Stomach (tissue), 9 donors: ENCODE data around the gene JMY. TPM values are rescaled to one million over a fixed set of nuclear protein-coding genes. Genes with fewer than 3 reads are reported as not detected.

Experiments used
- DNase-seq, 2 donors: peaks; one replicate each; pipeline versions ENCODE4 v3.0.0 to v3.0.0-alpha.2; 2013 to 2019
- H3K27ac ChIP-seq, 5 donors: fragments of 200-600 bp in 4 of 5; sonication (generic) in 4 of 5; one replicate each; pipeline ENCODE4 v1.5.1; 2013 to 2019; ENCODE audit warnings: mild to moderate bottlenecking in 1 of 5, moderate library complexity in 1 of 5
- H3K27me3 ChIP-seq, 3 donors: fragments of 200-600 bp; sonication (generic); one replicate each; pipeline ENCODE4 v1.5.1; 2017 to 2019; ENCODE audit warnings: mixed run types in 1 of 3
- H3K36me3 ChIP-seq, 4 donors: fragments of 200-600 bp; sonication (generic); 1 replicate in 3 of 4; 2 replicates in 1 of 4; pipeline ENCODE4 v1.5.1; 2016 to 2019
- H3K4me1 ChIP-seq, 4 donors: fragments of 200-600 bp; sonication (generic); one replicate each; pipeline ENCODE4 v1.5.1; 2016 to 2019
- H3K4me3 ChIP-seq, 4 donors: fragments of 200-600 bp; sonication (generic) in 3 of 4; one replicate each; pipeline ENCODE4 v1.5.1; 2016 to 2019; ENCODE audit warnings: mild to moderate bottlenecking in 1 of 4
- H3K9me3 ChIP-seq, 4 donors: fragments of 200-600 bp; sonication (generic); one replicate each; pipeline ENCODE4 v1.5.1; 2016 to 2019
- EP300 ChIP-seq: sonication (generic); formaldehyde crosslinking; IDR thresholded peaks from one replicate; pipeline ENCODE4 v1.6.1; 2017; ENCODE audit warnings: antibody characterized with exemption
- POLR2A ChIP-seq, 4 donors: fragments of 450-650 bp; IDR thresholded peaks; one replicate each; pipeline ENCODE4 v1.6.1; 2016; ENCODE audit warnings: antibody characterized with exemption in 4 of 4, control low read depth in 2 of 4, mild to moderate bottlenecking in 1 of 4, moderate library complexity in 1 of 4
- POLR2AphosphoS5 ChIP-seq, 3 donors: sonication (generic); formaldehyde crosslinking; IDR thresholded peaks; one replicate each; pipeline ENCODE4 v1.6.1; 2016; ENCODE audit warnings: antibody characterized with exemption in 3 of 3
- WGBS, 5 donors: extraction: QIAGEN DNeasy Blood & Tissue Kit in 3 of 5; methylation state at CpG; one replicate each; pipeline versions ENCODE4 v1.1.5 to v1.1.7; 2013 to 2018; 5-methylcytosine and 5-hydroxymethylcytosine counted together
- intact Hi-C: fragments of 100-400 bp; cut with DNase I; formaldehyde crosslinking; loops from one replicate; pipeline ENCODE4 v1.15.1; 2023; ENCODE audit warnings: low total_unique reads
- polyA plus RNA-seq, 3 donors: library from polyadenylated mRNA; stranded (reverse); fragments of 200-250 nt; gene quantifications; one replicate each; pipeline ENCODE4 v1.2.3, GENCODE V29; 2013
- total RNA-seq, 5 donors: library from RNA; depleted of rRNA; stranded (reverse); fragments of >200 nt; gene quantifications; one replicate each; pipeline versions ENCODE4 v1.1.0 to v1.2.3, GENCODE V29; 2014 to 2016
- TF ChIP-seq, protein P1 (sequence below), 7 experiments: fragments of 450-650 bp in 4 of 7; fragments of 200-600 bp in 3 of 7; sonication (generic) in 3 of 7; IDR thresholded peaks; one replicate each; pipeline ENCODE4 v1.5.1; 2016 to 2019; ENCODE audit warnings: antibody characterized with exemption in 7 of 7, control low read depth in 2 of 7, mild to moderate bottlenecking in 1 of 7
- donor health status: healthy with polysubstance abuse.
- donor health status: Bipolar disorder and iron deficiency.
- donor health status: healthy.

The JMY gene
- total and polyA plus RNA-seq, 8 donors = 2.1 to 31.9 (median 7.1) TPM

DNA sequence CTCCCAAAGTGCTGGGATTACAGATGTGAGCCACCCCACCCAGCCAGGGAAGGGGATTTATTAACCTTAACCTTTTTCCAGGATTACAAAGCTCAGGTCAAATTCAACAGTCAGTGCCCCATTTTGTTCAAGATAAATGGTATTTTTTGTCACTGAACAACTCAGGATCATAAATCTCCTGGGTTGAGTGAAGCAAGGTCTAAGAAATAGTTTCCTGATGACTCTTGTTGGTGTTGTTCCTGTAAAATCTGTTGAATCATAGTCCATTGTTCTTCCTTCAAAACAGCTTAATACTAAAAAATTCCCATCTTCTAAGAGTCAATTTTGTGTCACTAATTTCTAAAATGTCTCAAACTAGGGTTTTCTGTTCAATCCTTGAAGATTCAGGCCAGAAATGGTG lies 33.9 kb upstream of the JMY start:
- TF ChIP-seq POLR2AphosphoS5 (IDR thresholded peaks at IDR 0.05) = no peak
- TF ChIP-seq EP300 = no peak
- no peak for TF ChIP-seq POLR2A (IDR thresholded peaks at IDR 0.05)
- TF ChIP-seq, protein P1, sequence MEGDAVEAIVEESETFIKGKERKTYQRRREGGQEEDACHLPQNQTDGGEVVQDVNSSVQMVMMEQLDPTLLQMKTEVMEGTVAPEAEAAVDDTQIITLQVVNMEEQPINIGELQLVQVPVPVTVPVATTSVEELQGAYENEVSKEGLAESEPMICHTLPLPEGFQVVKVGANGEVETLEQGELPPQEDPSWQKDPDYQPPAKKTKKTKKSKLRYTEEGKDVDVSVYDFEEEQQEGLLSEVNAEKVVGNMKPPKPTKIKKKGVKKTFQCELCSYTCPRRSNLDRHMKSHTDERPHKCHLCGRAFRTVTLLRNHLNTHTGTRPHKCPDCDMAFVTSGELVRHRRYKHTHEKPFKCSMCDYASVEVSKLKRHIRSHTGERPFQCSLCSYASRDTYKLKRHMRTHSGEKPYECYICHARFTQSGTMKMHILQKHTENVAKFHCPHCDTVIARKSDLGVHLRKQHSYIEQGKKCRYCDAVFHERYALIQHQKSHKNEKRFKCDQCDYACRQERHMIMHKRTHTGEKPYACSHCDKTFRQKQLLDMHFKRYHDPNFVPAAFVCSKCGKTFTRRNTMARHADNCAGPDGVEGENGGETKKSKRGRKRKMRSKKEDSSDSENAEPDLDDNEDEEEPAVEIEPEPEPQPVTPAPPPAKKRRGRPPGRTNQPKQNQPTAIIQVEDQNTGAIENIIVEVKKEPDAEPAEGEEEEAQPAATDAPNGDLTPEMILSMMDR (IDR thresholded peaks at IDR 0.05) = no peak
- Histone ChIP-seq H3K27me3 (no peaks in the 10 kb centered on the region), H3K4me3 (no peak overlapping the region), H3K27ac (no peak overlapping the region), H3K9me3 (no peaks in the 10 kb centered on the region), H3K36me3 (no peaks in the 10 kb centered on the region), H3K4me1 (no peaks in the 10 kb centered on the region)
- intact Hi-C loops = no loop called here
- no peak for DNase-seq

DNA sequence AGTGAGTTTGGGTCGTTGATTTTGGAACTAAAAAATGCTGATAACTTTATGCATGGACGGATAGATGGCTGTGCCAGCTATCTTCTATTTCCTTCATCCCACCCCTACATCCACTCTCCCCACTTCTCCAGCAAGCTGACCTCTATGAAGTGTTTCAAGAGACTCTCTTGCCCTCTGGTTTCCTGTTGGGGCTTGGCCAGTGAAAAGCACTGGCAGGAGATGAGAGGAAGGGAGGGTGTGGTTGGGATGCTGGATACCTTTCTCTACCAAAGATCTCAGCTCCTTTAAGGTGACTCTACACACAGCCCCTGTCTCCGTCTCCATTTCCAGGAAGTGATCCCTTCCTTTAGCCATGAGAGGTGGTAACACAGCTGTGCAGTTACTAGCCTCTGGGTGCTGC lies 30.0 kb upstream of the JMY start:
- H3K27ac ChIP-seq = no peak overlapping the region
- no peaks in the 10 kb centered on the region for H3K36me3 ChIP-seq
- WGBS, 5 donors = 50 to 71% (median 61%) methylated on average over 3 of the region's 3 CpGs
- no peak for DNase-seq
- H3K27me3 ChIP-seq = no peaks in the 10 kb centered on the region
- H3K9me3 ChIP-seq = no peaks in the 10 kb centered on the region
- H3K4me1 ChIP-seq = no peaks in the 10 kb centered on the region
- intact Hi-C loops = no loop called here
- TF ChIP-seq POLR2AphosphoS5 (IDR thresholded peaks at IDR 0.05) (no peak), EP300 (no peak), POLR2A (IDR thresholded peaks at IDR 0.05) (no peak)
- TF ChIP-seq, protein P1 (IDR thresholded peaks at IDR 0.05) = no peak
- H3K4me3 ChIP-seq = no peak overlapping the region

DNA sequence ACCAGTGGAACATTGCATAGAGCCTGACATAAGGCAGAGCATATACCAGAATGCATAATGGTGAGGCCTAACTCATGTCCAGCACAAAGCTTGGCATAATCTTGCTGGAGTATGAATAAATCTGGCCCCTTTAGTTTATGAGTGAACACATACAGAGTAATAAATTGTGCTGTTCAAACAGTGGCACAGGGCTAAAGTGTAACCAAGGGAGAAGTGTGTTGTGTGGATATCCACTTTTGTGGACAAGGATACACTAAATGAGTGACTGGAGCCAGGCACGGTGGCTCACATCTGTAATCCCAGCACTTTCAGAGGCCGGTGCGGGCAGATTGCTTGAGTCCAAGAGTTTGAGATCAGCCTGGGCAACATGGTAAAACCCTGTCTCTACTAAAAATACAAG lies 29.4 kb upstream of the JMY start:
- intact Hi-C loops = no loop called here
- 94 to 98% (median 95%) methylated on average over 3 of the region's 3 CpGs for WGBS, 5 donors

DNA sequence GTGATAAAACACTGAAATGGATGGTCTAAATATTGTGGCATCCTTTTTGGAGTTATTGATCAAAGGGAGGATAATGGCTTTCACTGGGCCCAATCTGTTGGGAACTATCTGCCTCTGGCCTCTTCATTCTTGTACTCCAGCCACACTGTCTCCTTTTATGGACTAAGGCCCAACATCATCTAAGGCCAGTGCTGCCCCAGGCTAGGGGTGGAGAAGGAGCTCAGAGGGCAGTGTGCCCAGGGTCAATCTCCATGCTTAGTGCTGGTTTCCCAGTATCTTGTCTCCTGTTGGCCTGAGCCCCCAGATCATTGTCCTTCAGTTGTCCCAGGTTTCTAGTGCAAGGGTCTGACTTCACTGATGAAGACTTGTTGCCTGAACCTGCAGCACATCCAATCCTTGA lies 26.4 kb upstream of the JMY start:
- no peak for DNase-seq
- intact Hi-C loops = no loop called here
- H3K9me3 ChIP-seq = no peaks in the 10 kb centered on the region
- H3K27ac ChIP-seq = no peak overlapping the region
- no peak for TF ChIP-seq POLR2A (IDR thresholded peaks at IDR 0.05)
- no peak for TF ChIP-seq EP300
- TF ChIP-seq POLR2AphosphoS5 (IDR thresholded peaks at IDR 0.05) = no peak
- TF ChIP-seq, protein P1 (IDR thresholded peaks at IDR 0.05) = no peak
- H3K36me3 ChIP-seq = no peaks in the 10 kb centered on the region
- H3K4me3 ChIP-seq = no peak overlapping the region
- no peaks in the 10 kb centered on the region for H3K4me1 ChIP-seq
- H3K27me3 ChIP-seq = no peaks in the 10 kb centered on the region

More for the DNA sequence above, 29.4 kb upstream of the JMY start:
- H3K27ac ChIP-seq = no peak overlapping the region
- DNase-seq = no peak
- TF ChIP-seq, protein P1 (IDR thresholded peaks at IDR 0.05) = no peak
- TF ChIP-seq POLR2AphosphoS5 (IDR thresholded peaks at IDR 0.05) (no peak), POLR2A (IDR thresholded peaks at IDR 0.05) (no peak), EP300 (no peak)
- no peaks in the 10 kb centered on the region for H3K9me3 ChIP-seq
- no peak overlapping the region for H3K4me3 ChIP-seq
- no peaks in the 10 kb centered on the region for H3K36me3 ChIP-seq
- no peaks in the 10 kb centered on the region for H3K4me1 ChIP-seq
- H3K27me3 ChIP-seq = no peaks in the 10 kb centered on the region
